ENCODE measurements around the gene IL15RA.
A peak's percentile ranks its signal among the peaks of the same experiment; 100 is the strongest.

Gene IL15RA, protein sequence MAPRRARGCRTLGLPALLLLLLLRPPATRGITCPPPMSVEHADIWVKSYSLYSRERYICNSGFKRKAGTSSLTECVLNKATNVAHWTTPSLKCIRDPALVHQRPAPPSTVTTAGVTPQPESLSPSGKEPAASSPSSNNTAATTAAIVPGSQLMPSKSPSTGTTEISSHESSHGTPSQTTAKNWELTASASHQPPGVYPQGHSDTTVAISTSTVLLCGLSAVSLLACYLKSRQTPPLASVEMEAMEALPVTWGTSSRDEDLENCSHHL

DNA sequence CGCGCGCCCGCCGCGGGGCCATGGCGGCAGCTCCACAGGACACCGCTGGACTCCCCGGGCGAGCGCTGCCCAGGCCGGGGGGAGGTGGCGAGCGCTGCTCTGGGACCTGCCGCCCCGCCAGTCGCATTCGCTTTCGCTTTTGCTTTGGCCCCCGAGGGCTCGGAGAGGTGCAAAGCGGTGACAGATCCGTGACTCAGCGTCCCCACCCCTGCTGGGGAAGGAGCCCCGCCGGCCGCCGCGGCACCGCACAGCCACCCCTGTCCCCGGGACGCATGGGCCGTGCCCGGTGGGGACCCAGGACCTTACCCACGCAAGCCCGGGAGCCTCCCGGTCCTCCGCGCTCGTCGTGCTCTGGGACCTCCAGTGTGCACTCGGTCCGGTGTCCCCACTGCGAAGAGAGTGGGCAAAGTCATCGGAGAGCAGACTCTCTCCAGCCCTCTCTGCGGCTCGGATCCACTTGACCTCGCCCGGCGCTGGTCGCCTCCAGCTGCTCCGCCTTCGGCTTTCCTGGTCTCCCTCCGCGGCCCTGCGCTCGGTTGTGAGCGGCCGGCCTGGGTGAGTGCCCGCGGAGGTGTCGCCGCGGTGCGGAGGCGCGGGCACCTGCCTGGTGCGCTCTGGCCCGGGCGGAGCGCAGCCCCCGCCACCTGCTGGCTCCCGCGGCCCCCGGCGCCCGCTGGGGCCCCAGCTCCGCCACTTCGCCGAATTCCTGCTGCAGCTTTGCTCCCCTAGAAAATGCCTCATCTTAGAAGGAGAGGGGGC lies at the start of gene IL15RA:
IL15RA (minus strand) TSS at position 73 of the 759 bp plus-strand sequence; CDS start at position 22, 51 bp downstream.
- peak; percentile 87 for DNase-seq

DNA sequence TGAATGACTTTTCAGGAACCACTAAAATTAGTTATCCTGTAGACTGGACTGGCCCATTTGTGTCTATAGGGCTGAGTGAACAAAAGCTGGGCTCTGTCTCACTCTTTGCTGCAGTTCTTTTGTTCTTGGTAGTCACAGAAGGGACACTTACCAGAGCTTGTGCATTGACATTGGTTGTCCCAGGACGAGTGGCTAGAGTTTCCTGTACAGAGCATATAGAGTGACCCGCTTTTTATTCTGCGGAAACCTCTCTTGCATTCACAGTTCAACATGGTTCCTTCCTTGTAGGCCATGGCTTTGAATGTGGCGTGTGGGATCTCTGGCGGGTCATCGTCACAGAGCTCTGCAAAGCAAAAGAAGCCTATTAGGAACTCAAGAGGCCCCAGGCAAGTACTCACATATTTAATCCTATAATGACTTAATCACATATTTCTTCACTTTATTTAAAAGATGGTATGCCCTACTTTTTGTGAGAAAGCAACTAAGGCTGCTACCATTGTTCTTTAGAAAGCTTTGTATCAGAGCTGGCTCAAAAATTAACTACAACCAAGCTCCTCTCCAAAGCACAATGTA lies 48.4 kb upstream of the IL15RA start:
- DNase-seq = no peak

DNA sequence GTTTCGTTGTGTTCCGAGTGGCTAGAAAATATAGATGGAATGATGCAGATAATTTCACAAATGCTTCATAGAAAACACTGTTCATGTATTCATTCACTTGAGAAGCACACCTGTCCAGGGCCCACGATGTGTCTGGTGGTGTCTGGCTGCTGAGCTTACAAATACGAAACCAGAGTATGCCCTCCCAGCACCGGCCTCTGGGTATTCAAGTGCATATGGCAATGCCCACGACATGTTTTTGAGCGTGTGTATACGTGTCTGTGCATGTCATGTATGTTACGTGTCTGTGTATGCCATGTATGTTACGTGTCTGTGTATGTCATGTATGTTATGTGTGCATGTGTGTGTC lies 47.0 kb upstream of the IL15RA start:
- DNase-seq = no peak

DNA sequence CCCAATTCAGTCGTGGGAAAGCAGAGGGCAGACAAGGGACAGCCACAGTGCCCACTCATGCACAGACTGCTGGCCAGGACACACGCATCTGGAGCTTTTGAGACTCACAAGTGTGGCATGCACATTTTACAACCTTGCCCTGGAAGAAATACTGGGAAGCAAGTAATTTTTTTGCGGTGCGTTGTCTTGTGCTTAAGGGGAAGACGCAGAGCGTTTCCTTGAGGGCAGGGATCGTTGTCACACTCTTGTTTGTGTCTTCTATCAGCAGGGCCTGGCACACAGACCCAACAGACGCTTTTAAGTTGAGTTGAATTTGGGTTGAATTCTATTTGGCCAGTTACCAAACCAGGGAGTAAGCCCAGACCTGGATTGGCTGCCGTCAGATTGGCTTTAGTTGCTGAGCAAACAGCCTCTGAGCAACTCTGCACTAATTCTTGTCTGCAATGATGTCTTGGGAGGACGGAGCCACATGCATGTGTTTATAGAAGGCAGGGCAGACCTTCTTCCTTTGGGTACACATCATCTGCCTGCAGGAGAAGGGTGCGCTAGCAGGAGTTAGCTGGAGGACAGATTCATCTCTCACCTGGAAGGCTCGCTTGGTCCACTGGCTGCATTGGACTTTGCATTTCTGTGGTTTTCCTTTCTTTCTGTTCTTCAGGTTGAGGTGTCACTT lies 46.5 kb upstream of the IL15RA start:
- DNase-seq = no peak

DNA sequence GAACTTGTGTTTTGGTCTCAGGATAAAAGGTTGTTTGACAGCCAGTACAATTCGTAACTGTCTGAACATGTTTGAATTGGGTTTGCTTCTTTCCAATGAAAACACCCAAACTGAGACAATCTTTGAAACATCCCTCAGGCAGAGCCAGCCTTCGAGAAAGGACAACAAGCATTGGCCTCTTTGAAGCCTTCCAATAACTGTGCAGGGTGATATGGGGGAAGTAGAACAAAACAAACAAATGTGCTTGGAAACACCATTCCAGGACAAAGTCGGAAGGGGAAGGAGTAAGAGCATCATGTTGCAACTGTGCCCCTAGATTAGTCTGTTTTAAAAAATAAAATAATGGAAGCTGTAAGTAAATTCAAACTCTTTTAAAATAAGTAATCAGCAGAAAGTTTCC lies 45.3 kb upstream of the IL15RA start:
- DNase-seq = no peak

DNA sequence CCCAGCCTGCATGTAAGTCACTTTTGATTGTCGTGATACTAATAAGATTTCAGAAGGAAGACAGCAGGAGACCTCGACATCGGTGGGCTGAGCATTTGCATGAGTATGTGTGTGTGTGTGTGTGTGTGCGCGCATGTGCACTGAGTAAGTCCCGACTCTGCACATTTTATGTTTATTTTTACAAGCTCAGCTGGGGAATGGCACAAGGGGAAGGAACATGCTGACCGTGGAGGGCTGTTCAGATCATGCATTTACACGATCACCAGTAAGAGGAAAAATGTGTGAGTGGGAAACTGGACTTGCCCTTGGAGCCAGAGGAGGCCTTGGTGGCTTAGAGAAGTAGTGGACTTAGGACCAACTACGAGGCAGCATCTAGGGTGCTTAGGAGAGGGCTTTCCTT lies 43.5 kb upstream of the IL15RA start:
- DNase-seq = no peak

DNA sequence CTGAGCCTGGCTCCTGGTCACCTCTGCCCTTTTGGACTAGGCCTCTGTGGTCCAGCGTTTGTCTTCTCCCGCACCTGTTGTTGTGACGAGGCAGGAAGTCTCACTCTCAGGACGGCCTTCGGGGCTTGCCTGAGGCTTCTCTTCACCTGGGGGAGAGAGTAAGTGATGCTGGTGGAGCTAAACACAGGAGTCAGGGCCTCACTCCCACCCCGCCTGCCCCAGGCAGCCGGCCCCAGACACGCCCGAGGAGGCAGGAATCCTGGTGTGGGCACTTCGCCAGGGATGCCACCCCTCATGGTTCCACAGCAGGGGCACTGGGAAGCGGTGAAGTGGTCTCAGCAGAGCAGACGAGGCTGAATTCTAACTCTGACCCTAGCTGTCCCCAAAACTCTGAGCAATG lies 42.5 kb upstream of the IL15RA start:
- DNase-seq = no peak

DNA sequence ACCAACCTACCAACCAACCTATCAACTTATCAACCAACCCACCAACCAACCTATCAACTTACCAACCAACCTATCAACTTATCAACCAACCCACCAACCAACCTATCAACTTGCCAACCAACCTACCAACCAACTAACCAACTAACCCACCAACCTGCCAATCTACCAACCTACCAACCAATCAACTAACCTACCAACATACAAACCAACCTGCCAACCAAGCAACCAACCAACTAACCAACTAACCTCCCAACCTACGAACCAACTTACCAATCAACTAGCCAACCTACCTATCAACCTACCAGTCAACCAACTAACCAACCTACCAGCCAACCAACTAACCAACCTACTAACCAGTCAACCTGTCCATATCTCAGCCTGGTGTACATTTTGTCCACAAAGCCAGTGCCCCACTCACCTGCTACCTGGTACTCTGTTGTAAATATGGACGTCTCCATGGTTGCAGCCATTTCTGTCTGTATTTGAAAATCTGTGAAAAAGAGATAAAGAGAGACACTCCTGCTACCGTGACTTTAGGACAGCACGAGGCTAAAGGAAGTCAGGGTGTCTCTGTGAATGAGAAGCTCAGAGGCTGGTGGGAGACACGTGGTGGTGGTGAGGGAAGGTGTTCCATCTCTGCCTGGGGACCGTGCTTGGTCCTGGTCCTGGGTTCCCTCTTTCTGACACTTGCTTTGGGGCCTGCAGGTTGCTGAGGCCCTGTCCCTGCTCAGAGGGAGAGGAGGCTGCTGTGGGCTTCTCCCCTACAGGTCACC lies 41.9 kb upstream of the IL15RA start:
- DNase-seq = no peak

DNA sequence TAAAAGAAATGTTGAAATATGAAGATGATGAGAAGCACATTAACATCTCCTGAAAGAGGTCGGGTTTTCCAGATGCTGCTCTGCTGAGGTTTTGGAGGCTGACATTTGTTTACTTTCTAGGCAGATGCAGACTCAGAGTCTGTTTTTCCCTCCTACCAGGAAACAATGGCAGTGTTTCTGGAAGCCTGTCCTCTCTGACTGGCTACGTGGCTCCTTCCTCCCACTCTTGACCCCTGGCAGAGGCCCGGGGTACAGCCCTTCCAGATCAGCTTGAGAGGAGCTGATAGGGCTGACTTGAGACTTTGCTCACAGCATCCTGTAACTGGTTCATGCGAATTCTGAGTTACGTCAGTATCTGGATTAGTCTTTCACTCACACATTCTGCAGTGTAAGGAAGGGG lies 41.1 kb upstream of the IL15RA start:
- no peak for DNase-seq

DNA sequence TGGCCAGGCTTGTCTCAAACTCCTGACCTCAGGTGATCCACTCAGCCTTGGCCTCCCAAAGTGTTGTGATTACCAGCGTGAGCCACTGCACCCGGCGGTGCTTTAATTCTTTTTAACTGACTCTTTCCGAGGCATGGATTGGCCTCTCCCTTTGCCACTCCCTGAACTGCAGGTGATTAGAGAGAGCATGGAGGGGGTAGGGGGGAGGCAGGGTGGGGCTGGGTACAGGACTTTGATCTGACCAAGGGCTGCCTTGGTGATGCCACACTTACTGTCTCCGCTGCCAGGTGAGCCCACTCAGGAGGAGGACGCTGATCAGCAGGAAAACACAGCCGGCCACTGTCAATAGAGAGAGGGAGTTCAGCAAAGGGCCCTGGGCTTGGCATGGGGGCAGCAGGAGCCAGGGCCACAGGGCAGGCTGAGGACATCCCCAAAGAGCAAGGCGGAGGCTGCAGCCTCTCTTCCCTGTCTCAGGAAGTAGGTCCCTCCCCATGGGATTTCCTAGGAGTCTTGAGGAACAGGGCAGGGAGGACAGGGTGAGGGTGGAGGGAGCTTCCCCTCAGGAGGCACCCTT lies 40.5 kb upstream of the IL15RA start:
- DNase-seq = no peak

DNA sequence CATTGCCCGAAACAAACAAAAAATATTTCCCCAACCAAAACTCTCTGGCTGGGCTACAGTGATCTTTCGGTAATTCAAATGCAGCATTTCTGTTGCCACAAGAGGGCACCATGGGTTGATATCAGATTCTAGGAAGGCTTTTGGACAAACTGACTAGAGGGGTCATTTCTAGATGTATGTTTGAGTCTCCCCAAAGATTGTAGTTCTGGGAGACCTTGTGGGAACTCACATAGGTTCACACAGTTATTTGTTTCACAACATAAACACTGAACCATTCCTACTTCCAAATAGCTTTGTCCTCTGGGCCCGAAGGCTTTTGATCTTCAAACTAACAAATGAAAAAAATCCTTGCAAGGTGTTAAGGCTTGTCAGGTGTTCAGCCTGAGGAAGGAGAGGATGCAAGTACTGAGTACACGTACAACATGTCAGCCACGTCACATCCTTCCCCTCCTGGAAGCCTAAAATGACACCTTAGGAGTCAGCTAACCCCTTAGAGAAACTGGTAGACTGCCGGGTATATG lies 37.0 kb upstream of the IL15RA start:
- peak; percentile 24 for DNase-seq

DNA sequence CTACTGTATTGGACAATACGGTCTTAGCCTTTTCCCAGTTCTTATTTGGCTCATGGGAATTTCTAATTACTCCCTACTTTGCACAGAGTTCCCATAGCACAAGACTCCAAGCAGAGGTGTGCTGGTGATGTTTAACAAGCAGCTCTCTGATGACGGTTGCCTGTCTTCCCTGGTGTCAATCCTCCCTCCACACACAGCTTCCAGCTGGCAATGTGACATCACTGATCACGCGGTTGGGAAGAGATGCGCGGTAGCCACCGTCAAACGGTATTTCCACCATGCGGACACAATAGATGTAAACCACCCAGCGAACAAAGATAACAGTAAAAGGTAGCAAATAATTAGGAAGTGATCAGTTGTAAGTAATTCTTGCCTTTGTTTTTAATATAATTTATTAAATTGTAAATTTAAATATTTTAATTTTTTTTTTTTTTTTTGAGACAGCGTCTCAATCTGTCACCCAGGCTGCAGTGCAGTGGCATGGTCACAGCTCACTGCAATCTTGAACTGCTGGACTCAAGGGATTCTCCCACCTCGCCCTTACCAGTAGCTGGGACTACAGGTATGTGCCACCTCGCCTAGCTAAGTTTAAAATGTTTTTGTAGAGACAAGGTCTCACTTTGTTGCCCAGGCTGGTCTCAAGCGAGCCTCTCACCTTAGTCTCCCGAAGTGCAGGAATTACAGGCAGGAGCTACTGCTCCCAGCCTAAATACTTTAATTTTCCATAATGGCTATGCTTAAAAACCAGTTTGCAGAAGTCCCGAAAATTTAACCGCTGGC lies 36.3 kb upstream of the IL15RA start:
- DNase-seq = no peak

DNA sequence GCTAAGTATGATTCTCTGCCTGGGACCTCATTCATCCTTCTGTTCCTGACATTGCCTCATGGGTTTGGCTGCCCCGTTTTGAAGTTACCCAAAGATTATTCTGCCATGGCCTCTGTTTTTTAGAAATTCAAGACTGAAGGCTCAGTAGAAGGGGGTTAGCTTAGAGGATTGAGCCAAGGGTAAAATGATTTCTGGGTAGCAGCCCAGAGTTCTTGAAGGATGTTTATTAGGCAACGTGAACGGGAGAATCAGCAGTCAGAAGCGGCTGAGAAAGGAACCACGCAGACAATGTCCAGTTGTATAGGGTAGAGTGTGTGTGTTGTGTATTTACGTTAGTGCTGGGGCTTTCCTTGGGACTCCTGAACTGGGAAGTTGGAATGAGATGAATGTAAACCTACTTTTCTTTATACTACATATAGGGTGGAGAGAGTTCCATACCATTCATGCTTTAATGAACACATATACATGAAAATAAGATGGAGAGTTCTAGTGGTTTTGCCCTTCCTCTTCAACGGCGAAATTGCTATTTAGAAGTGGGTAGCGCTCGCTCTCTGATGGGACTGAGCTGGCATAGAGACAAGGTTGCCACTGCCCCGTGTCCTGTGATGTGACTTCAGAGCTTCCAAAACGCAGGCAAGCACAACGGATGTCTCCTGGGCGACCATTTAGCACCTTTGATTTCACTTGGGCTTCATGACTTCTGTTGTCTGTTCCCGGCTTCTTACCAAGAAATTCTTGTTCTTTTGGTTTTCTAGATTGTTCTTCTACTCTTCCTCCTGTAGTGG lies 35.0 kb upstream of the IL15RA start:
- no peak for DNase-seq

DNA sequence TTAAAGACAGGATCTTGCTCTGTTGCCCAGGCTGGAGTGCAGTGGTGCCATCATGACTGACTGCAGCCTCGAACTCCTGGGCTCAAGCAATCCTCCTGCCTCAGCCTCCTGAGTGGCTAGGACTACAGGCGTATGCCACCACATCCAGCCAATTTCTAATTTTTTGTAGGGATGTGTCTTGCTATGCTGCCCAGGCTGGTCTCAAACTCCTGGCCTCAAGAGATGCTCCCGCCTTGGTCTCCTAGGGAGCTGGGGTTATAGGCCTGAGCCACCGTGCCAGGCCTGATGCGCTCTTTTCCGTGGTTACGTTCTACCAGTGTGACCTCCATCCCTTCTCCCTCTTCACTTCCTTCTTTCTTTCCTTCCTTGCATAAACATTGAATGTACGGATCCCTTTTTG lies 34.2 kb upstream of the IL15RA start:
- no peak for DNase-seq

DNA sequence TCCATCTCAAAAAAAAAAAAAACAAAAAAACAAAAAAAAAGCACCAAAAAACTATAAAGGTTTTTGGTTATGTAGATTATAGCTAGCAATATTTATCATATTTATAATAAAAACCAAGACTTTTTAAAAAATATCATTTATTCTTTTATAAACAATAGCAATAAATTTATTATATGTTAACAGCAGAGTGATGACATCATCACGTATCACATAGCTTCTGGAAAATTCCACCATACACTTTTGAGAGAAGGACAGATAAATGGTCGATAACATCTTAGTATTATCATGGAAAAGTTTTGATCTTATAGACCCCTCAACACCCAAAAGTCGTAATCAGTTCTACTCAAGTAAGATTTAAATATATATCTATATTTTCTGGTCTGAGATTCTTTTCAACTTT lies 33.2 kb upstream of the IL15RA start:
- DNase-seq = no peak

DNA sequence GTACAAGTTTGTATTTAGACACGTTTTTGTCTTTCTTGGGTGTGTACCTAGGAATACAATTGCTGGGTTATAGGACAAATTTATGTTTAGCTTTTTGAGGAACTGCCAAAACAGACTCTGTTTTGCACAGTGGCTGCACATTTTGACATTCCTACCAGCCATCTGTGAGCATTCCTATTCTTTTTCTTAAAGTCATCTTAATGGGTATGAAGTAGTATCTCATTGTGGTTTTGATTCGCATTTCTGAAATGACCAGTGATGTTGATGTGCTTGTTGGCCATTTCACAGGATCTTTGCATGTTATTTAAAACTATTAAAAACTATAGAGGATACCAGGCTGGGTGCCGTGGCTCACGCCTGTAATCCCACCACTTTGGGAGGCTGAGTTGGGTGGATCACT lies 32.6 kb upstream of the IL15RA start:
- DNase-seq = no peak

DNA sequence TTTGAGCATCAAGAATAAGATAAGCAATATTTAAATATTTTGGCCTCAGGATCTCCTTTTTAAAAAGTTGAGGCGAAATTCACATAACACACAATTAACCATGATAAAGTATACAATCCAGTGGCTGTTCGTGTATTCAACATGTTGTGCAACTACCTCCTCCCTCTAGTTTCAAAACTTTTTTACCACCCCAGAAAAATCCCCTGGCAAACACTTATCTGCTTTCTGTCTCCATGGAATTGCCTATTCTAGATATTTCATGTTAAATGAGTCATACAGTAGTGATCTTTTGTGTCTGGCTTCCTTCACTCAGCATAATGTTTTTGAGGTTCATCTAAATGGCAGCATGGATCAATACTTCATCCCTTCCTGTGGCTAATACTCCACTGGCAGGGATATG lies 31.8 kb upstream of the IL15RA start:
- DNase-seq = no peak

DNA sequence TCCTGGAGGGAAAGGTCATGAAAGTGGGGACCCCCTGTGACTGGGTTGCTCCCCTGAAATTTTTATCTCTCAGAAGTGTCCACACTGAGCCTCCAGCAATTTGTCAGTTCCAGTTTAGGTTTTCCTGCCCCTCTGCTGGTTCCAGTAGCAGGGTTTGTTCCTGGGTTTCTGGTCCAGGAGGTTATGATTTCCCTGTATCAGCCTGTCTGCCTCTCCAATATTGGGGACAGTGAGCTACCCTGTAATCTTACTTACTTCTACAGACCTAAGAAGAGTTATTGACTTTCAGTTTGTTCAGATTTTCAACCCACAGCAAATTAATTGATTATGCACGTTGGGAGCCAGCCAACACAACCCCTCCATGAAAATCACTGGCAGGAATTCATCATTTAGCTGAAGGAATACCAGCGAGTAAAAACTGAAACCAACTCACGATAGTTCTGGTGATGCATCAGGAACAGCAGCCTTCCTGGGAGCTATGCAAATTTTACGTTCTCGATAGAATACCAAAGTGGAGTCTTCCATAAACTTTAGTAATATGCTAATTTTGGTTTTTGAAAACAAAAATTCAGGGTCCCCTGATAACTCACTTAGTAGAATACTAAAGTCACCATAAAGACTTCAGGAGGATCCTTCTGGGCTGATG lies 31.3 kb upstream of the IL15RA start:
- no peak for DNase-seq

DNA sequence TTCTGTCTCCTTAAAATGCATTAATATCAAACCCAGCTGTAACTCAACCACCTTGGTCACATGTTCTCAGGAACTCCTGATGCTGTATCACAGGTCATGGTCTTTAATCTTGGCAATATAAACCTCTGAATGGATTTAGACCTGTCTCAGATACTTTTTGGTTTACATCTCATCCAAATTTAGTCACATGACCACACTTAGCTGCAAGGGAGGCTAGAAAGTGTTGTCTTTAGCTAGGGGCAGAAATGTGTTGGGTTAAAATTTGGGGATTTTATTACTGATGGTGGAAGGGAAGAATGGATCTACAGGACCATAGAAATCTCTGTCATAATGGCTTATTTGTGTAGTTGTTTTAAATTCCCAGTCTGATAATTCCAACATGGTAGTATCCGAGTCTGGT lies 29.6 kb upstream of the IL15RA start:
- DNase-seq = no peak

DNA sequence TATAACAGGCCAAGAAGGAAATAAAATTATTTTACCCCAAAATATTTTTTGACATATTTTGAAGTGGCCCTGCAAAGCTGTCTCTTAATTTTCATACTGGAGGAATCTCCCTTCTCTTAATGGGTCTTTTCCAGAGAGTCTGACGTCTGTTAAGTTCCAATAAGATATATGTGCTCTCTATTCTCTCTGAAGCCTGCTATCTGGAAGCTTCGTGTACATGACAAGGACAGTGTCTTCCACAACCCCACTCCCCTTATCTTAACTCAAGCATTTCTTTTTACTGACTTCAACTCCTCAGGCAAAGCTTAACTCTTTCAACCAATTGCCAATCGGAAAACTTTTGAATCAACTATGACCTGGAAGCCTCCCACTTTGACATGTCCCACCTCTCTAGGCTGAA lies 29.2 kb upstream of the IL15RA start:
- DNase-seq = no peak
